Ovary (tissue), 9 donors: Measurements from ENCODE around the gene FAM83C. TPM values are rescaled to one million over a fixed set of nuclear protein-coding genes. Genes with fewer than 3 reads are reported as not detected.

Experiments used
- DNase-seq, 5 donors: peaks; one replicate each; pipeline ENCODE4 v3.0.0-alpha.2; 2019 to 2020
- H3K27ac ChIP-seq, 2 donors: fragments of 200-600 bp; one replicate each; pipeline versions ENCODE4 v1.5.1 to v1.8.0; 2019 to 2022
- H3K27me3 ChIP-seq: fragments of 200-600 bp; one replicate; pipeline ENCODE4 v1.8.0; 2022
- H3K36me3 ChIP-seq: fragments of 200-600 bp; sonication (generic); one replicate; pipeline ENCODE4 v1.5.1; 2019
- H3K4me1 ChIP-seq: one replicate; pipeline ENCODE4 v1.8.1; 2013; ENCODE audit warnings: mild to moderate bottlenecking, moderate library complexity; ENCODE audit not compliant: insufficient read depth
- H3K4me3 ChIP-seq: fragments of 200-600 bp; sonication (generic); one replicate; pipeline ENCODE4 v1.5.1; 2017
- H3K9me3 ChIP-seq, 2 donors: fragments of 200-600 bp in 1 of 2; sonication (generic) in 1 of 2; one replicate each; pipeline versions ENCODE4 v1.5.1 to v1.8.1; 2013 to 2019; ENCODE audit warnings: mild to moderate bottlenecking in 1 of 2, moderate library complexity in 1 of 2
- CTCF ChIP-seq, 3 donors: fragments of 450-650 bp in 2 of 3; fragments of 200-600 bp in 1 of 3; IDR thresholded peaks; one replicate each; pipeline versions ENCODE4 v1.5.1 to v1.8.0; 2016 to 2022; ENCODE audit warnings: antibody characterized with exemption in 3 of 3, mild to moderate bottlenecking in 1 of 3
- EP300 ChIP-seq: sonication (generic); formaldehyde crosslinking; IDR thresholded peaks from one replicate; pipeline ENCODE4 v1.6.1; 2017; ENCODE audit warnings: antibody characterized with exemption
- POLR2A ChIP-seq: fragments of 450-650 bp; IDR thresholded peaks from one replicate; pipeline ENCODE4 v1.6.1; 2017; ENCODE audit warnings: antibody characterized with exemption, mild to moderate bottlenecking, moderate library complexity
- WGBS, 3 donors: extraction: QIAGEN DNeasy Blood & Tissue Kit in 1 of 3; methylation state at CpG; one replicate each; pipeline versions ENCODE4 v1.1.5 to v1.1.7; 2013 to 2017; 5-methylcytosine and 5-hydroxymethylcytosine counted together
- intact Hi-C, 4 donors: fragments of 100-400 bp; cut with DNase I; formaldehyde crosslinking; loops; one replicate each; pipeline versions ENCODE4 v1.11.0 to v1.15.1; 2022 to 2023
- polyA plus RNA-seq, 2 donors: library from polyadenylated mRNA; stranded (reverse); fragments of 200-250 nt in 1 of 2; fragments of 350-450 nt in 1 of 2; fragmentation: Illumina TruSeq in 1 of 2; extraction: RNeasy Lipid Tissue Mini Kit (QIAGEN cat#74804) in 1 of 2; gene quantifications; one replicate each; pipeline ENCODE4 v1.2.3, GENCODE V29; 2013 to 2014
- total RNA-seq, 7 donors: library from RNA; depleted of rRNA in 2 of 7; stranded (reverse); fragments of >200 nt in 2 of 7; fragmentation: NEBNext Ultra II Directional in 3 of 7; extraction: Animal tissue kit (Norgen Biotek cat#: 25700) in 3 of 7; gene quantifications; one replicate each; pipeline versions ENCODE4 v1.1.0 to v1.2.4, GENCODE V29; 2016 to 2023
- donor health status: DM: no; HTN: no; CAD: no; lungs with moderate emphysema.
- donor health status: DM: no; HTN: no; CAD: no.
- donor health status: Bipolar disorder and iron deficiency.
- donor health status: DM: yes; HTN: yes; CAD: no.
- donor health status: DM: no; HTN: no; CAD: no.
- donor health status: DM: yes; HTN: yes; CAD: no.

FAM83C gene
- total and polyA plus RNA-seq, 9 donors, result not detected

- no peak for DNase-seq
- intact Hi-C loops, result loop anchor here in 1 of 4 donors (5.0 kb wide), 1 partner anchor 126 kb away; the partner anchor contains the start of gene EDEM2
- Histone ChIP-seq H3K4me1 (peaks cover 10% of the 10 kb centered on the region), H3K9me3 (no peaks in the 10 kb centered on the region), H3K36me3 (no peaks in the 10 kb centered on the region), H3K27ac (no peak overlapping the region), H3K27me3 (no peaks in the 10 kb centered on the region), H3K4me3 (no peak overlapping the region)
- no peak for TF ChIP-seq EP300
- TF ChIP-seq POLR2A, result no peak
- TF ChIP-seq CTCF (IDR thresholded peaks at IDR 0.05), result no peak
- 66 to 69% (median 67%) methylated on average over 13 of the region's 13 CpGs for WGBS, 3 donors
Measured at GRCh38 chr20:35273449-35274171, 18.6 kb downstream of the FAM83C start.

DNA sequence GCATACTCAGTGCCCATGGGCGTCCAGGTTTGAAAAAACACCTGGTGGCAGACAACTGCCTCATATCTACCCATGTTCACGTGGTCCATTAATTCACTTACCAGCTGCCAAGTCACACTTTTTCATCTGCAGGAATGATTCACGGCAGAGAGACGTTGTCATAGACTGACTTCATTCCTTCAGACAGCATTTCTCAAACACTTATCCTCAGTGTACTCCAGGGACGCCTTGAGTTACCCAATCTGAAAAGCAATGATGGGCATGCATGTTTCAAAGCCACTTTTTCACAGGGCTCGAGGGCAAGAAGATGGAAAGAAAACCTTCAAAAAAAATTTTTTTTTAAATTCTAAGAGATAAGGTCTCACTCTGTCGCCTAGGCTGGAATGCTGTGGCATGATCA lies 20.3 kb downstream of the FAM83C start:
- Histone ChIP-seq H3K4me1 (peaks cover 3% of the 10 kb centered on the region), H3K27ac (no peak overlapping the region), H3K4me3 (no peak overlapping the region), H3K36me3 (no peaks in the 10 kb centered on the region), H3K9me3 (no peaks in the 10 kb centered on the region), H3K27me3 (no peaks in the 10 kb centered on the region)
- no peak for TF ChIP-seq POLR2A
- TF ChIP-seq CTCF (IDR thresholded peaks at IDR 0.05), result no peak
- TF ChIP-seq EP300, result no peak
- intact Hi-C loops, result loop anchor here in 1 of 4 donors (5.0 kb wide), 1 partner anchor 125 kb away; the partner anchor contains the start of gene EDEM2
- no peak for DNase-seq
- WGBS, 3 donors, result 59 to 72% (median 70%) methylated on average over 7 of the region's 7 CpGs

GRCh38 chr20:35271073-35271882 lies 20.9 kb downstream of the FAM83C start:
- H3K9me3 ChIP-seq, result no peaks in the 10 kb centered on the region
- no peaks in the 10 kb centered on the region for H3K4me1 ChIP-seq
- DNase-seq, result no peak
- TF ChIP-seq EP300, result no peak
- TF ChIP-seq POLR2A, result no peak
- TF ChIP-seq CTCF (IDR thresholded peaks at IDR 0.05), result no peak
- intact Hi-C loops, result loop anchor here in 1 of 4 donors (5.0 kb wide), 1 partner anchor 124 kb away; the partner anchor contains the start of gene EDEM2
- H3K4me3 ChIP-seq, result no peak overlapping the region
- H3K36me3 ChIP-seq, result no peaks in the 10 kb centered on the region
- H3K27ac ChIP-seq, result no peak overlapping the region
- H3K27me3 ChIP-seq, result no peaks in the 10 kb centered on the region
- WGBS, 3 donors, result 83 to 85% (median 84%) methylated on average over 20 of the region's 20 CpGs

DNA sequence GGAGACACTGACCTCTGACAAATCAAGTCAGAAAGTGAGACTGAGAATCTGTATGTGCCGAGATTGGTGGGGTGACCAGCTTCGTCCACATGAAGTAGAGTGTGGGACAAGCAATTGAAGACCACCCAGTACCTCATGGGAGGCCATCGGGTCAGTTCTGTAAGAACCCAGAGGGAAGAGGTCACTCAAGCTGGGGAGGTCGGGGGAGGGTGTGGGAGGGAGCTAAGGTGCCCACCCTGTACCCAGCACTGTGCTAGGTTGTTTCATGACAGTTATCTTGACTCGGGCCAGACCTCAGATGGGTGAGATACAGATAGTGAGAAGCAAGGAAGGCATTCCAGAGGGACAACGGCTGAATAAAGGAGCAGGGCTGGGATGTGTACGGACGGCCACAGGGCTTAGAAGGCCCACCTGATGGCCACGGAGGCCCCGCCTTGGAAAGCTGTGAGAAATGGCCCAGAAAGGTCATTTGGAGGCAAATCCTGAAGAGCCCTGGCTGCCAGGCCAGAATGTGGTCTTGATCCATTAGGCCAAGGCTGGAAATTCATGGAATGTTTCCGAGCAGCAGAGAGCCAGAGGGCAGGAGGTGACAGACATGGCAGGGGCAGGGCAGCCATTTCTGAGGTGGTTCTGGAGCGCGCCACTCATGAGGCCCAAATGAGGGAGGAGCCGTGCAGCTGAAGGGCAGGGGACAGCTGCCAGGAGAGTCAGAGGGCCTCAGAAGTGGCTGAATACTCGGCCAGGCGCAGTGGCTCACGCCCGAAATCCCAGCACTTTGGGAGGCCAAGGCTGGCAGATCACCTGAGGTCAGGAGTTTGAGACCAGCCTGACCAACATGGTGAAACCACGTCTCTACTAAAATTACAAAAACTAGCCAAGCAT lies 22.0 kb downstream of the FAM83C start:
- H3K4me1 ChIP-seq, result no peaks in the 10 kb centered on the region
- TF ChIP-seq POLR2A, result no peak
- no peak for TF ChIP-seq EP300
- TF ChIP-seq CTCF (IDR thresholded peaks at IDR 0.05), result no peak
- WGBS, 3 donors, result 85 to 88% (median 87%) methylated on average over 19 of the region's 19 CpGs
- no peak overlapping the region for H3K27ac ChIP-seq
- no peak for DNase-seq
- H3K9me3 ChIP-seq, result no peaks in the 10 kb centered on the region
- no peak overlapping the region for H3K4me3 ChIP-seq
- H3K27me3 ChIP-seq, result no peaks in the 10 kb centered on the region
- intact Hi-C loops, result loop anchor here in 1 of 4 donors (5.0 kb wide), 1 partner anchor 123 kb away; the partner anchor contains the start of gene EDEM2
- no peaks in the 10 kb centered on the region for H3K36me3 ChIP-seq
